ENCODE results near the gene SLC6A6. TPM values are rescaled to one million over a fixed set of nuclear protein-coding genes. Genes with fewer than 3 reads are reported as not detected.

SLC6A6 gene
- total RNA-seq, 2 donors from 2014 or later, result 43.1 to 56.5 TPM

- H3K27ac Mint-ChIP-seq, result peak overlapping the region; percentile 70
- H3K9me3 Mint-ChIP-seq, result no peaks in the 10 kb centered on the region
- peaks cover 42% of the 10 kb centered on the region for H3K4me1 Mint-ChIP-seq
- H3K9ac ChIP-seq (ENCODE audit: extremely low read depth, low read length, poor library complexity, severe bottlenecking), result no peak overlapping the region
- peaks cover 10% of the 10 kb centered on the region for H3K27me3 Mint-ChIP-seq (ENCODE audit: insufficient read depth)
- no peak overlapping the region for H3K27ac ChIP-seq (ENCODE audit: low read depth, low read length)
- no peaks in the 10 kb centered on the region for H3K36me3 ChIP-seq (ENCODE audit: control insufficient read depth, insufficient read depth, low read length)
- H3K4me3 ChIP-seq (ENCODE audit: low read length), result no peak overlapping the region
- peaks cover 14% of the 10 kb centered on the region for H3K4me1 ChIP-seq (ENCODE audit: control insufficient read depth, insufficient read depth, low read length)
- no peaks in the 10 kb centered on the region for H3K9me3 ChIP-seq (ENCODE audit: control insufficient read depth, low read length)
- WGBS, 2 experiments (ENCODE audit: insufficient coverage in 1 of 2, insufficient read length in 1 of 2), result 79 to 88% methylated on average over 13 to 15 of the region's 15 CpGs
- DNase-seq, result peak; percentile 93
- no peak overlapping the region for H3K4me3 Mint-ChIP-seq
- H3K36me3 Mint-ChIP-seq (ENCODE audit: low read depth), result no peaks in the 10 kb centered on the region
- no peaks in the 10 kb centered on the region for H3K27me3 ChIP-seq (ENCODE audit: control insufficient read depth, insufficient read depth, low read length, poor library complexity, severe bottlenecking)
- TF ChIP-seq, protein P1, sequence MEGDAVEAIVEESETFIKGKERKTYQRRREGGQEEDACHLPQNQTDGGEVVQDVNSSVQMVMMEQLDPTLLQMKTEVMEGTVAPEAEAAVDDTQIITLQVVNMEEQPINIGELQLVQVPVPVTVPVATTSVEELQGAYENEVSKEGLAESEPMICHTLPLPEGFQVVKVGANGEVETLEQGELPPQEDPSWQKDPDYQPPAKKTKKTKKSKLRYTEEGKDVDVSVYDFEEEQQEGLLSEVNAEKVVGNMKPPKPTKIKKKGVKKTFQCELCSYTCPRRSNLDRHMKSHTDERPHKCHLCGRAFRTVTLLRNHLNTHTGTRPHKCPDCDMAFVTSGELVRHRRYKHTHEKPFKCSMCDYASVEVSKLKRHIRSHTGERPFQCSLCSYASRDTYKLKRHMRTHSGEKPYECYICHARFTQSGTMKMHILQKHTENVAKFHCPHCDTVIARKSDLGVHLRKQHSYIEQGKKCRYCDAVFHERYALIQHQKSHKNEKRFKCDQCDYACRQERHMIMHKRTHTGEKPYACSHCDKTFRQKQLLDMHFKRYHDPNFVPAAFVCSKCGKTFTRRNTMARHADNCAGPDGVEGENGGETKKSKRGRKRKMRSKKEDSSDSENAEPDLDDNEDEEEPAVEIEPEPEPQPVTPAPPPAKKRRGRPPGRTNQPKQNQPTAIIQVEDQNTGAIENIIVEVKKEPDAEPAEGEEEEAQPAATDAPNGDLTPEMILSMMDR (conservative IDR thresholded peaks at IDR 0.05), result peak; percentile 76
These were observed 32.4 kb upstream of the SLC6A6 start for GRCh38 chr3:14369675-14370669.

- H3K4me1 Mint-ChIP-seq, result peaks cover 42% of the 10 kb centered on the region
- H3K9ac ChIP-seq (ENCODE audit: extremely low read depth, low read length, poor library complexity, severe bottlenecking), result no peak overlapping the region
These were observed 31.5 kb upstream of the SLC6A6 start for GRCh38 chr3:14370720-14371572.

More at GRCh38 chr3:14370720-14371572, 31.5 kb upstream of the SLC6A6 start:
- Histone ChIP-seq H3K36me3 (ENCODE audit: control insufficient read depth, insufficient read depth, low read length) (no peaks in the 10 kb centered on the region), H3K4me1 (ENCODE audit: control insufficient read depth, insufficient read depth, low read length) (peaks cover 14% of the 10 kb centered on the region), H3K27me3 (ENCODE audit: control insufficient read depth, insufficient read depth, low read length, poor library complexity, severe bottlenecking) (no peaks in the 10 kb centered on the region), H3K27ac (ENCODE audit: low read depth, low read length) (no peak overlapping the region), H3K9me3 (ENCODE audit: control insufficient read depth, low read length) (no peaks in the 10 kb centered on the region), H3K4me3 (ENCODE audit: low read length) (no peak overlapping the region)
- H3K36me3 Mint-ChIP-seq (ENCODE audit: low read depth), result no peaks in the 10 kb centered on the region
- TF ChIP-seq, protein P1 (conservative IDR thresholded peaks at IDR 0.05), result no peak
- H3K27me3 Mint-ChIP-seq (ENCODE audit: insufficient read depth), result peaks cover 10% of the 10 kb centered on the region
- H3K4me3 Mint-ChIP-seq, result no peak overlapping the region
- 72 to 83% methylated on average over 10 to 14 of the region's 14 CpGs for WGBS, 2 experiments (ENCODE audit: insufficient coverage in 1 of 2, insufficient read length in 1 of 2)
- peak; percentile 70 for DNase-seq
- H3K9me3 Mint-ChIP-seq, result no peaks in the 10 kb centered on the region
- no peak overlapping the region for H3K27ac Mint-ChIP-seq

Data from endodermal cell (in vitro differentiated cells).